Stimulated activated CD4-positive, alpha-beta T cell treated with anti-CD3 and anti-CD28 coated beads, Interleukin-2, amount 100 ng/mL, for 4 hours (primary cell): Measurements from ENCODE around the gene NPR1.
"Not testable (repeated sequence)": the region's sequence is repeated elsewhere in the genome, so short reads cannot be mapped to it uniquely, and the experiment has no call there.

Experiments used
- DNase-seq: peaks from one replicate; pipeline ENCODE4 v3.0.0-alpha.2; 2020; ENCODE audit warnings: low read depth

Gene NPR1

DNA sequence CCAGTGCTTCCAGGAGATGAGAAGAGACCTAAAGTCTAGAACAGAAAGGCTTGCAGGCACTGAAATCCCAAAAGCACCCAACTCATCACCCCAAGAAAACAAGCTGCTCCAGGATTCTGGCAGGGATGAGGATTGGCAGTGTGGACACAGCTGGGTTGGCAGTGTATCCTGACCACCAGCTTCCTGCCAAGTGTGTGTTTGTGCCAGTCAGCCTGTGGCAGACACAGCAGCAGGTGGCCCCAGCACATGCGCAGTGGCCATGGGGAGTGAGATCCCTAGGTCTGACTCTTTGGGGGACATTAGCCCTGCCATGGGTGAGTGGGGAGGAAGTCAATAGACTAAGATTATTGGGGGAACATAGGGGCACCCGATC is 28.6 kb upstream of the NPR1 start:
- DNase-seq = no peak

DNA sequence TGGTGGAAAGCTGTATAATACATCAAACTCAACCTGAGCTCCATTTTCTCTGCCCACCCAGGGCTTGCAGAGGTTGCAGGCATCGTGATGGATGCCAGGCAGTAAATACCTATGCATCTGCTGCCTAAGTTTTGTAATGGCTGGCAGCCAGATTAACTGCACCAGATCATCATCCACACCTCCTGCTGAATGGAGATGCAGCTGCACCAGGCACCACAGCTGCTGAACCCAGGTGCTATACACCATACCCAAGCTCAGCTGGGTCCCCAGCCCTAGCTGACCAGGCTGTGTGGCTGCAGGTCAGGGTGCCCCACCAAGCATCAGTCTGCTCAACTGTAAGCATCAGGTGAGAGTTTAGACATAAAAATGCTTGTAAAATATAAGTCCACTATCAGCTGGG is 26.7 kb upstream of the NPR1 start:
- no peak for DNase-seq

DNA sequence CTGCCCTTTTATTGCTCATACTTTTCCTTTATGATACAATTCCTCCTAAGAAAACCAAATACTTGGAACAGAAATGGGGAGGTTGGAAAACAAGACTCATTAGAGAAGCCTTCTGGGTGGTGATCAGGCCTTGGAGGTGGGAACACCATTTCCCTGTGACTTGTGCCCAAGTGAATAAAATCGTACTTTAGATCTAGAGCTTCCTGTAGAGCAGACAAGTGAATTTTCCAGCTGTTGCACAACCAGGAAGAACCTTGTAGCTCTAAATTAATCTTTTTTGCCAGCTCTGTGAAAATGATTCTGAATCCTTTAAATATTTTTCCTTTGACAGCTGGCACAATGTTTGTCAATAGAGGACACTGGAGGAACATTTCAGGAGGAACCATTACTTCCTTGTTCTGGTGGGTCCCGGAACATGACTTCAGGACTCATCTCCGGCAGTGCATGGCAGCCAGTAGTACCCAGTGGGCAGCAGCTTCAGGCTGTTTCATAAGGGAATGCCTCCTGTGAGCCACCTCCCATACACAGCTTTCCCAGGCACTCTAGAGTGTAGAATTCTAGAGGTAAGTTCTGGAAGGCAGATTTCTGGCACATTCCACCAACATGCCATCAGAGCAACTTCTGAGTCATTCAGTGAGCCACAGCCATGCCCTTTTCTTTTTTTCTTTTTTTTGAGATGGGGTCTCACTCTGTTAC is 25.5 kb upstream of the NPR1 start:
- DNase-seq = no peak

DNA sequence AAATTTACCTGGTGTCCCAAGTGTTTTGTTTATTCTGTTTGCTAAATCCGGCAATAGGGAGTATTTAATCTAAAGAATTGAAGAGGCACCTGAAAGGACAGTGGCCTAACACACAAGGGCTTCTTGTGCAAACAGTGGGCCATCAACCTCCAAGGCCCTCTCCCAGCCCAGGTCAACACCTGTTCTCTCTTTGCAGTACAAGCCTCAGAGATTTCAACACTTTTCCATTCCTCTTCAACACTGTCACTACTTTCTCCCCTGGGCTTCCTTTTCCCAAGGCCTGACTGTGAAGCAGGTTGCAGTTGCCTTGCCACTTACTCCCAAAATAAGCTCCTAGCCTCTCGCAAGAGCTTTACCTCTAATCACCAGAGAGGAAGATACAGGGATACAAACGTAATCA is 23.2 kb upstream of the NPR1 start:
- DNase-seq = no peak

DNA sequence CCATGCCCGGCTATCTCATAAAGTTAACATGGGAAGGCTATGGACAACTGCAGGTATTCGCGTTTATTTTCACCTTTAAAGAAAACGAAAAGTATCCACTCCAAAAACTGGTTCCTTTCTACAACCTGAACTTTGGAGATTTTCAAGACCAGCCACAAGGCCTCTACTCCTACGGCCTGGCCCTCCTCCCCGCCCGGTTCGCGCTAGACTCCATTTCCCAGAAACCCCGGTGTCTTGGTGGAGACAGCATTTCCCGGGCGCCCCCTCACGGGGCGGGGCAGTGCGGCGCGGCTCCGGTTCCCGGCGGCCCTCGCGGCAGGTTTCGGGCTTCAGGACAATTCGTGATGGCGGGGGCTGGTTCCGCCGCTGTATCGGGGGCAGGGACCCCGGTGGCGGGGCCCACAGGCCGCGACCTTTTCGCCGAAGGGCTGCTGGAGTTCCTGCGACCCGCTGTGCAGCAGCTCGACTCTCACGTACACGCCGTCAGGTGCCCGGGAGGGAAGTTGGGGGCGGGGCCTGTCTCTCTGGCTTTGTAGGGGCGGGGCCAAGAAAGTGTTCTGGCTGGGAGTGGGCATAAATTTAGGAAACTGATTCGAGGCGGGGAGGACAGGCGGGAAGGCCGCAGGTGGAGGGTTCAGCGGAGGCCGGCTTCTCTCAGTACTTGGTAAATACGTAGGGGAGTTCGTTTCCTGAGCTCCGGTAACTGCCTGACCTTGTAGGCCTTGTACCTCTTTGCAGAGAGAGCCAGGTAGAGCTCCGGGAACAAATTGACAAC is 19.9 kb upstream of the NPR1 start, which contains the start of gene SNAPIN:
SNAPIN (plus strand) TSS at position 304 of the 775 bp plus-strand sequence; CDS start at position 345, 41 bp downstream.
- peak; percentile 85 for DNase-seq

DNA sequence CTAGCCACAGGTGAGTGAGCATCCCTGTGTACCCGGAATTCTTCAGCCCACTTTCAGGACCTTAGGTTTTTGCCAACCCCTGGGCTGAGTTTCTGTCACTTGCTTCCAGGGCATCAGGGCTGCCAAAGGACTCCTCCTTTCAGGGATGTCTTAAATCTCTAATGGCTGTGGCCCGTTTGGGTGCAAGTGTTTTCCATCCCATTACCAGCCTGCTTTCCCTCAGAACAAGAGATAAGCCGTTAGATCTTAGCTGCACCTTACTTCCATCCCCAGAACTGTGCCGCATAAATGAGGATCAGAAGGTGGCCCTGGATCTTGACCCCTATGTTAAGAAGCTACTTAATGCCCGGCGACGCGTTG is 19.3 kb upstream of the NPR1 start:
- no peak for DNase-seq

DNA sequence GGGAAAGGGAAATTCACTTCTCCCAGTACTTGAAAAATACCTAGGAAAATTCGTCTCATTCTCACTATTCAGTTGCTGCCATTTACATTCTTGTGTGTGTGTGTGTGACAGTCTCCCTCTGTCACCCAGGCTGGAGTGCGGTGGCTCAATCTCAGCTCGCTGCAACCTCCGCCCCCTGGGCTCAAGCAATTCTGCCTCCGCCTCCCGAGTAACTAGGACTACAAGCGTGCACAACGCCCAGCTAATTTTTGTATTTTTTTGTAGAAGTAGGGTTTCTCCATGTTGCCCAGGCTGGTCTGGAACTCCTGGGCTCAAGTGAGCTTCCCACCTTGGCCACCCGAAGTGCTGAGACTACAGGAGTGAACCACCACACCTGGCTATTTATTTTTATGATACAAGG is 18.8 kb upstream of the NPR1 start:
- DNase-seq = no peak

DNA sequence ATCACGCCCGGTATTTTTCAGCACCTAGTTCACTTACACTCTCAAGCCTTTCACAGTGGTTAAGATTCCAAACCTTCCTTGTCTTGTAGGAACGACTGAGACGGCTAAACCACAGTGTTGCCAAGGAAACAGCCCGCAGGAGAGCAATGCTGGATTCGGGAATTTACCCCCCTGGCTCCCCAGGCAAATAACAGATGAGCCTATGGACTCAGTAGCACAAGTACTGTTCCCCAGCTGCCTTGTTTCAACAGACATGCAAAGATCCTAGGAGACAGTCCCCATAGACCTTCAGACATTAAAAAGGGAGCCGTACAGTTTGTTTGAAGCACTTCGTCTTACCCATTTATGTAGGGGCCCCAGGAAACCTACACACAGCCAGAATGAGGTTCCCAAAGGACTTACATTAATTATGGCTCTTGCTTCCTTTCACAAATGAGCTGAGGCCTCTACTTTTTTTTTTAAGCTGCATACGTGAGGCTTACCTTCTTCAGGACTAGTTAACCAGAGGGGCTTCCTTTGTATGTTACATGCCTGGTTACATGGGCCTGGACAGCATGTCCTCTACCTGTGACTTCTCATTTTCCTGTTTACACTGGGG is 17.3 kb upstream of the NPR1 start:
- no peak for DNase-seq

DNA sequence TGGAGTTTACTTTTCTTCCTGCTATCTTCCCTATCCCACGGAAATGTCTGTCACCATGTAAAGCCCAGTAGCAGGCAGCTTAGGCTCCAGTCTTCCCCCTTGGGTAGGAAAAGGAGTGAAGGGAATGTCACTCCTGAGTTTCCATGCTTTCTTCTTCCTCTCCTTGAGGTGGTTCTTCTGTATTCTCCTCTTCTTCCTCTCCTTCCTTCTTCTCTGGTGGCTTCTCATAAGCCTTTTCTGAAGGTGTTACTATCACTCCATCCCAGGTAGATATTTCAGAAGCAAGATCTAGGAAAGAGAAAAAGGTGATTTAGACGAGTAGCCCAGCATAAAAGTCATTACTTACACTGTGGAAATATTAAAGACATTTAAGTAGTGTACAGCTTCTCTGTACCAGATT is 16.2 kb upstream of the NPR1 start:
- DNase-seq = no peak

DNA sequence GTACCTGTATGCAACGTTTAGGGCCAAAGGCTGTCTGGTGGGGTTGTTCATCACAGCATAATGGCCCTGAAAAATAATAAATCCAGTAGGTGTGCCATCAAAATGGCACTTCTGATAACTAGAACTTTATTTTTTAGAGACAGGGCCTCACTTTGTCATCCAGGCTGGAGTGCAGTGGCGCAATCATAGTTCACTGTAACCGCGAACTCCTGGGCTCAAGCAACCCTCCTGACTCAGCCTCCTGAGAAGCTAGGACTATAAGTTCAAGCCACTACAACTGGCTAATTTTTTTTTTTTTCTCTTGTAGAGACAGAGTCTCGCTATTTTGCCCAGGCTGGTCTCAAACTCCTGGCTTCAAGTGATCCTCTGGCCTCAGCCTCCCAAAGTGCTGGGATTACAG is 15.3 kb upstream of the NPR1 start:
- DNase-seq = no peak

DNA sequence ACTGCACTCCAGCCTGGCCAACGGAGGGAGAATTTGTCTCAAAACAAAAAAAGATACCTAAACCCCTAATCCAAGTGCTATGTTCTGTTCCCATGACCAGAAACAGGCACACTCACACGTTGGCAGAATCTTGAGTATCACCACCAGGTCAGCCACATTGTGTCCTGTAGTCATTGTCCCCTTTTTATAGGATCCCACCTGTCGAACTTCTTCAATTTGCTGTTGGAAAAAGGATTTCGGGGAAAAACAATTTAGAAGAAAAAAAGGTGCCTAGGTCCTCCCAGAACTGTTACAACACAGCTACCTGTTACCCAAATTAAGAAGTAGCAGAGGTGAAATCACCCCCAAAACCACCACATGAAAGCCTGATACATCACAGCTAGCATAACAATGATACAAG is 11.0 kb upstream of the NPR1 start:
- DNase-seq = no peak

DNA sequence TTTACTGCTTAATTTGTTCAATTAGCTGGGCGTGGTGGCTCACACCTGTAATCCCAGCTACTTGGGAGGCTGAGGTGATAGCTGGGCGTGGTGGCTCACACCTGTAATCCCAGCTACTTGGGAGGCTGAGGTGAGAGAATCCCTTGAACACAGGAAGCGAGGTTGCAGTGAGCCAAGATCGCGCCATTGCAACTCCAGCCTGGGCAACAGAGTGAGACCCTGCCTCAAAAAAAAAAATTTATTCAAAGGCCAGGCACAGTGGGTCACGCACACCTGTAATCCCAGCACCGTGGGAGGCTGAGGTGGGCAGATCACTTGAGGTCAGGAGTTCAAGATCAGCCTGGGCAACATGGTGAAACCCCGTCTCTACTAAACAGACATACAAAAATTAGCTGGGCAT is 9.8 kb upstream of the NPR1 start:
- DNase-seq = not testable (repeated sequence)

DNA sequence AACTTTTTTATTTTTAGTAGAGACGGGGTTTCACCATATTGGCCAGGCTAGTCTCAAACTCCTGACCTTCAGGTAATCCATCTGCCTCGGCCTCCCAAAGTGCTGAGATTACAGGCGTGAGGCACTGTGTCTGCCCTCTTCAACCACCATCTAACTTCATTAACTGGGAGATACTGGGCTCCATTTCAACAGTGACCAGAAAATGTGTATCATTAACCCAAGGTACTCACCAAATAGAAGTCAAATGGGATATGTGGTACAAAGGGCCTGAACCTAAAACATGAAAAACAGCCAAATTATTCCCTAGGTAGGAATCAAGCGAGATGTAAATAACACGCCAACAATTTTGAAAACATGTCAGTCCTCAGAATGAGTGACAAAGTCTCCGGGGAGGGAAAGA is 8.9 kb upstream of the NPR1 start:
- DNase-seq = no peak

DNA sequence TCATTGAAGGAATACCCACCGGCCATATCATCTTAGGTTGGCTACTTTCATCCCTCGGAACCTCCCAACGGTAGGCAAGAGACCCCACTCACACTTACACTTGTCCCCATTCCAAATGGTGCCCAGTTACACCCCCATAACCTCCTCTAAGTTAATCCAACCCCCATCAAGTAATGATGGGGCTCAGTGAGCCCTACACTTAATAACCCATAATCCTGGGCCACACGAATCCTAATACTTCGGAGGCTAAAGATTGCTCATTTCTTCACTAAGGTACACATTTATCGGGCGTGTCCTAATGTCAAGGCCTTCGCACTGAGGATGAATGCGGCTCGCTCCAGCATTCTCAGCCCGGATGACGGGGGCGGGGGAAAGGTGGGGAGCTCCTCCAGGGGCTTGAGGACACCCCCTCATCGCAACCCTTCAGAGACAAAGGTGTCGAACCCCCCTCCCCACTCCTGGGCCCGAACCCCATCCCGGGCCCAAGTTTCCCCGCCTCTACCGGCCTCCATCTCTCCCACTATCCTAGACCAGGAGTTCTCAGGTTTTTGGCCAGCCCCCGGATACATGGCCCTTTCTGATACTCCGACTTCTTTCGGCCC is 8.1 kb upstream of the NPR1 start:
- no peak for DNase-seq

DNA sequence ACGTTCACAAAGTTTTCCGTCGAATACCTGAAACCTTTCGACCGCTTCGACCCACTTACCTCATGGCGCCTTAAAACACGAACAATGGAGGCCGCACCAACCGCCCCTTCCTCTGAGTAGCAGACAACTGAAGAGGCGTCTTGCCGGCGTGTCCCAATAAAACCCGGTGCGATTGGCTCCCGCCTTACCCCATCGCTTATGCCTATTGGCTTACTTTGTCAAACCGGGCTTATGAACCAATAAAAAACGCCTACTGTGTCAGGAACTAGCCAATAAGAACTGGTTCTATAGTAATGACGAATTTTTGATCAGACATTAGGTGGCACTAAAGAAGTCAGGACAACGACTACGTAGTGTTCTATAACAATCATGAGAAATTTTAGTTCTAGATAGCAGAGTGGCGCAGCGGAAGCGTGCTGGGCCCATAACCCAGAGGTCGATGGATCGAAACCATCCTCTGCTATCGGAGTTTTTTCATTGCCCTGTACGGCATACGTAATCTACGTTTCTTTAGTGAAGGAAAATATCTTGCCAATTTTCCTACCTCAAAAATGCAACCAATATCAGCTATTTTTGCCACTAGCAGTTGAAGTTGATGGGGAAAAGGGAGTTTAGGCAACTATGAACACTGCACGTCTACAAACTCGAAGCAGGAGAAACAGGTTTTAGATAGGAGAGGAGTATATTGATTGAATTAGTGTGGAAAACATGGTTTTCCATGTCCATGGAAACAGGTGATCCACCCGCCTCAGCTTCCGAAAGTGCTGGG is 7.4 kb upstream of the NPR1 start, which contains the start of gene ILF2:
ILF2 (minus strand) TSS at position 135 of the 769 bp plus-strand sequence; CDS start at position 64, 71 bp downstream.
- peak; percentile 96 for DNase-seq

DNA sequence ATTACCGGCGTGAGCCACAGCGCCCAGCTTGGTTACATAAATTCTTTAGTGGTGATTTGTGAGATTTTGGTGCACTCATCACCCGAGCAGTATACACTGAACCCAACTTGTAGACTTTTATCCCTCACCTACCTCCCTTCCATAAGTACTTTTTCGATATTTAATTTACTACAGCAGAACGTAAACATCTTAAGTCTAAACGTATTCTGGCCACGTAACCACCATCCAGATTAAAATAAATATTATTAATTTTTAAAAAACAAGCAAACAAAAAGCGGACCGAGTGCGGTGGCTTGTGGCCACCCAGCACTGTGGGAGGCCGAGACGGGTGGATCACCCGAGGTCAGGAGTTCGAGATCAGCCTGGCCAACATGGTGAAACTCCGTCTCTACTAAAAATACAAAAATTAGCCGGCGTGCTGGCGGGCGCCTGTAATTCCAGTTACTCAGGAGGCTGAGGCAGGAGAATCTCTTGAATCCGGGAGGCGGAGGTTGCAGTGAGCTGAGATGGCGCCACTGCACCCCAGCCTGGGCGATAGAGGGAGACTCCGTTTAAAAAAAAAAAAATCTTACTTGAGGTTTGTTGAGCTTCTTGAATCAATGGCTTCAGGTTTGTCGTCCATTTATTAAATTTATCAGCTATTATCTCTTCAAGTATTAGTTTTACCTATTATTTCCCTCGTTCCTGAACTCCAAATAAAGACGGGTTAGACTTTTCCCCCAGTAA is 6.7 kb upstream of the NPR1 start:
- not testable (repeated sequence) for DNase-seq

DNA sequence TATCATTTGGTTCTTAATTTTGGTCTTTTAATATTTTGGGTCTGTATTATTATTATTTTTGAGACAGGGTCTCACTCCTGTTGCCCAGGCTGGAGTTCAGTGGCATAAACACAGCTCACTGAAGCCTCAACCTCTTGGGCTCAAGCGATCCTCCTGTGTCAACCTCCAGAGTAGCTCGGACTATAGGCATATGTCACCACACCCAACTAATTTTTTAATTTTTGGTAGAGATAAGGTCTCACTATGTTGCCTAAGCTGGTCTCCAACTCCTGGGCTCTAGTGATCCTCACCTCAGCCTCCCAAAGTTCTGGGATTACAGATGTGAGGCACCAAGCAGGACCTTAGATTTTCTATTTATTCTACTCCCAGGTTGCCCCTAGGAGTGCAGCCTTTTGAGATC is 5.0 kb upstream of the NPR1 start:
- DNase-seq = no peak

DNA sequence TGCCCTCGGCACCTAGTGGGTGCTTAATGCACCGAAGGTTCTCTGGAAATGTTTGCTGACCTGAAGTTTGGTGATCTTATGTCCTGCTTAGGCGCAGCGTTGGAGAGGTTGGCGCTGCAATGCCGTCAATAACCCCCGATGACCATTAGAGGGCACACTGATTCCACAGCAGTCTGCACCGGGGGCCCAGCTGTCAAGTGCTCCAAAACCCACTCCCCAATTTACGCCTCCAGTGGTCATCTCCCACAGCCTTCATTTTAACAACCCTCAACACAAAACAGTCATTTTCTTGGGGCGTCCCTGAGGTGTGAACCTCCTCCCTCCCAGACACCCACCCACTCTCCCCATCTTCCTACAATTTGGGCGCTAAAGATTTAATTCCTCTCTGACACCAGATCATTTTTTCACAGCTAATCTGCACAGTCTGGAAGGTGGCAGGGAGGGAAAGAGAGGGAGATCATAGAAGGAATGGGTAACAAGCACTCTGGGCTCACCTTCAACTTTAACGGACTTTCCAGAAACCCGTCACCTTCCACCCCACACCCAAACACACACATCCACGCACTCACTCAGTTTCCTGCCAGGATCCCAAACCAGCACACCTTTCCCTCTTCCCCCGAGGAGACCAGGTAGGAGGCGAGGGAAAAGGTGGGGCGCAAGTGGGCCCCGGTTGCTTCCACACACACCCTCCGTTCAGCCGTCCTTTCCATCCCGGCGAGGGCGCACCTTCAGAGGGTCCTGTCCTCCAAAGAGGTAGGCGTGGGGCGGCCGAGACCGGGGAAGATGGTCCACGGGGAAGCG is 570 bp upstream of the NPR1 start:
- no peak for DNase-seq

DNA sequence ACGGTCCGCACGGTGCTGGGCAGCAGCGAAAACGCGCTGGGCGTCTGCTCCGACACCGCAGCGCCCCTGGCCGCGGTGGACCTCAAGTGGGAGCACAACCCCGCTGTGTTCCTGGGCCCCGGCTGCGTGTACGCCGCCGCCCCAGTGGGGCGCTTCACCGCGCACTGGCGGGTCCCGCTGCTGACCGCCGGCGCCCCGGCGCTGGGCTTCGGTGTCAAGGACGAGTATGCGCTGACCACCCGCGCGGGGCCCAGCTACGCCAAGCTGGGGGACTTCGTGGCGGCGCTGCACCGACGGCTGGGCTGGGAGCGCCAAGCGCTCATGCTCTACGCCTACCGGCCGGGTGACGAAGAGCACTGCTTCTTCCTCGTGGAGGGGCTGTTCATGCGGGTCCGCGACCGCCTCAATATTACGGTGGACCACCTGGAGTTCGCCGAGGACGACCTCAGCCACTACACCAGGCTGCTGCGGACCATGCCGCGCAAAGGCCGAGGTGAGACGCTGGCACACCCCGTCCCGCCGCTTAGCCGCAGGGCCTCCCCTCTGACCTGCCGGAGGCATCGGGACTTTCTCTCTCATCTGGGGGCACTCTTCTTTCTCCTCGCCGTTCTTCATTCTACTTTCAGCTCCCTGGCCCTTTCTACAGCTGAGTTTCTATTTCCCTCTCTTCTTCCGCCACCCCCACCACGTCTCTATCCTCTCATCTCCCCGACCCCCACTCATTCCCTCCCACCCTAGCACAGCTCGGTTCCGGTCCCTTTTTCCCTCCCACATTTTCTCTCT is 1.0 kb downstream of the NPR1 start:
- no peak for DNase-seq

DNA sequence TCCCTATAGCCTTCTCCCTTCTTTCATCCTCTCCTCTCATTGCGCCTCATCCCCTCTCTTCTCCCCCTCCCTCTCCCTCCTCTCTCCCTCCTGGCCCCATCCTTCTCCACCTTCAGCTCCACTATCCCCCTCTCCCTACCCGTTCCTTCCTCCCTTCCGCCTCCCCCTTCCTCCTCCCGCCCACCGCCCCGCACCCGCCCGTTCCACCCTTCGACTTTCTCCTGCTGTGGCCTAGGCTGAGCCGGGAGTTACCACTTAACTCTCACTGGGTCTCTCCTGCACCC is 1.6 kb downstream of the NPR1 start:
- no peak for DNase-seq
